GM12873 (cell line): ENCODE measurements around the gene CDKN1C.

ENCODE experiments used
- TF ChIP-seq, protein P1 (sequence below): IDR thresholded peaks from 2 replicates; pipeline ENCODE4 v1.5.1; 2012; ENCODE audit warnings: low read depth, mild to moderate bottlenecking, moderate library complexity, low read length, control low read depth; ENCODE audit not compliant: insufficient read depth; ENCODE audit errors: missing control alignments

CDKN1C gene

DNA sequence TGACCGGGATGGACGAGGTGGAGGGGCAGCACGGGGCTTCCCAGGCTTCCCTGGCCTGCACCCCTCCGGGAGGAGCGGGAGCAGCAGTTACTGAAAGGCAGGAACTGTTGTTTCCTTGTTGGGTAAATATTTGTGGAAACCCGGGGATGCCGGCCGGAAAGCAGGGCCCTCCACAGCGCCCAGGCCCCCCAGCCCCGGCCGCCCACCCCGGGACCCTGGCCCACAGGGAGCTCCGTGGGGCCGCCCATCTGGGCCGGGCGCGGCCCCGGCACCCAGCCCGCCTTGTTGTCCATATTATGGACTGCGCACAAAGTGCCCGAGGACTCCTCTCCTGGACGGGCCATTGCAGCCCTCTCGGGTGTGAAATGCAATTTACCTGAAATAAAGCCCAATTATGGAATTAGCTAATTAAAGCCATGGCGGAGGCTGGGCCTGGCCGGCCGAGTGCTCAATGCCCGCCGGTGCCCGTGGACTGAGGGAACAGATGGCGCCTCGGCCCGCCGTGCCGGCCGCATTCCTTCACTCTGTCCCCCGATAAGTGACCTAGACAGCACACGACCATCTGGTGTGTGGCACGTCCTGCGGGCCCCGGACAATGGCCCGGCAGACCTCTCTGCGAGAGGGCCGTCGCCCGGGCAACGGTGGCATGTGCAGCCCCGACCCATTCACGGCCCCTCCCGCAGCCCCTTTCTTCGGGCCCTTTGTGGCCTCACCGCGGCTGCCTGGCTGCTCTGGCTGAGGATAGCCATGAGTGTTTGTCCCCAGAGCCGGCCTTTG is 35.4 kb downstream of the CDKN1C start:
- TF ChIP-seq, protein P1, sequence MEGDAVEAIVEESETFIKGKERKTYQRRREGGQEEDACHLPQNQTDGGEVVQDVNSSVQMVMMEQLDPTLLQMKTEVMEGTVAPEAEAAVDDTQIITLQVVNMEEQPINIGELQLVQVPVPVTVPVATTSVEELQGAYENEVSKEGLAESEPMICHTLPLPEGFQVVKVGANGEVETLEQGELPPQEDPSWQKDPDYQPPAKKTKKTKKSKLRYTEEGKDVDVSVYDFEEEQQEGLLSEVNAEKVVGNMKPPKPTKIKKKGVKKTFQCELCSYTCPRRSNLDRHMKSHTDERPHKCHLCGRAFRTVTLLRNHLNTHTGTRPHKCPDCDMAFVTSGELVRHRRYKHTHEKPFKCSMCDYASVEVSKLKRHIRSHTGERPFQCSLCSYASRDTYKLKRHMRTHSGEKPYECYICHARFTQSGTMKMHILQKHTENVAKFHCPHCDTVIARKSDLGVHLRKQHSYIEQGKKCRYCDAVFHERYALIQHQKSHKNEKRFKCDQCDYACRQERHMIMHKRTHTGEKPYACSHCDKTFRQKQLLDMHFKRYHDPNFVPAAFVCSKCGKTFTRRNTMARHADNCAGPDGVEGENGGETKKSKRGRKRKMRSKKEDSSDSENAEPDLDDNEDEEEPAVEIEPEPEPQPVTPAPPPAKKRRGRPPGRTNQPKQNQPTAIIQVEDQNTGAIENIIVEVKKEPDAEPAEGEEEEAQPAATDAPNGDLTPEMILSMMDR, result no peak

DNA sequence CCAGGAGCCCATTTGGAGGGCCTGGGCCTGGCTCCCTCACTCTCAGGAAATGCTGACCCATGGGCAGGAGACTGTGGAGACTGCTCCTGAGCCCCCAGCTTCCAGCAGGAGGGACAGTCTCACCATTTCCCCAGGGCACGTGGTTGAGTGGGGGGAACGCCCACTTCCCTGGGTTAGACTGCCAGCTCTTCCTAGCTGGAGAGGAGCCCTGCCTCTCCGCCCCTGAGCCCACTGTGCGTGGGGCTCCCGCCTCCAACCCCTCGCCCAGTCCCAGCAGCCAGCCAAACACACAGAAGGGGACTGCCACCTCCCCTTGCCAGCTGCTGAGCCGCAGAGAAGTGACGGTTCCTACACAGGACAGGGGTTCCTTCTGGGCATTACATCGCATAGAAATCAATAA is 37.1 kb downstream of the CDKN1C start:
- TF ChIP-seq, protein P1, result no peak

DNA sequence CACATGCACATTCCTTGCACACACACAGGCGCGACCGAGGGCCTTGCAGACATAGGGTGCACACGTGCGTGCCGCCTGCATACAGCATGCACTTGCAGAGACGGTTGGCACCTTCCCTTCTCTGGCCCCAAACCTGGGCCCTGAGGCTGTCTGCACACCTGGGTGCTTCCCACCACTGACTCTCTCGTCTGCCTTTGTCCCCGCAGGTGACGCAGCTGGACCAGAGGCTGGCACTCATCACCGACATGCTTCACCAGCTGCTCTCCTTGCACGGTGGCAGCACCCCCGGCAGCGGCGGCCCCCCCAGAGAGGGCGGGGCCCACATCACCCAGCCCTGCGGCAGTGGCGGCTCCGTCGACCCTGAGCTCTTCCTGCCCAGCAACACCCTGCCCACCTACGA is 38.0 kb downstream of the CDKN1C start:
- TF ChIP-seq, protein P1, result no peak

DNA sequence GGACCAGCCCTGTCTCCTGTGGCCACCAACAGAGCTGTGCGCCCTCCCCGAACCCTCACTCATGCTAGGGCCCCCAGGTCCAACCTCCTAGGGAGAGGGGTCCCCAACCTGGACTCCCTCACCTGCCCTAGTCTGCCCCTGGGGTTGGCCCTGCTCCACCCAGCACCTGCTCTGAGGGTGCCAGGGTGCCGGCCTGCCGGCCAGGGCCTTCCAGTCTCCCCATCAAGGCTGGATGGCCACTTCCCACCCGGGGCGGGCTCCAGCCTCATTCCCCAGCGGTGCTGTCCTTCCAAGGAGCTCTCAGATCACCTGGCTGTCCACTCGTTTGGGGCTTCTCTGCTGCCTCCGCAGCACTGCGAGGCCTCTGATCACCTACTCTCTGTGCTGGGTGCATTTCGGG is 39.1 kb downstream of the CDKN1C start:
- TF ChIP-seq, protein P1, result no peak

DNA sequence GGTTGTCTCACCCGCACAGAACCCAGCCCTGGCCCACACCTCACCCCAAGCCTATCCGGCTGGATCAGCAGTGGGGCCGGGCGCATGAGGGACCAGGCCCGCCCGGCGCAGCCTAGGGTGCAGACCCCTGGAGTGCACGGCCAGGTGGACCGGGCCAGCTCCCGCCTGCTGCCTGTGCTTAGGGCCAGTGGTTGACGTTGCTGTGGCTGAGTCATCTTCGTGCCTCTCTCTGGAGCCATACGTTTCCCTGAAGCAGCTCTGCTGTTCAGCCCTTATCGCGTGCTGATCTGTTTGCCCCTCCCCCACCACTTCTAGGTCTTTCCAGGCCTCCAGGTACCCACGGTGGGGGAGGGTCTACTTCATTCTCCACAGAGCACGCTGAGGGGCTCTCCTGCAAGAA is 39.5 kb downstream of the CDKN1C start:
- TF ChIP-seq, protein P1, result no peak

DNA sequence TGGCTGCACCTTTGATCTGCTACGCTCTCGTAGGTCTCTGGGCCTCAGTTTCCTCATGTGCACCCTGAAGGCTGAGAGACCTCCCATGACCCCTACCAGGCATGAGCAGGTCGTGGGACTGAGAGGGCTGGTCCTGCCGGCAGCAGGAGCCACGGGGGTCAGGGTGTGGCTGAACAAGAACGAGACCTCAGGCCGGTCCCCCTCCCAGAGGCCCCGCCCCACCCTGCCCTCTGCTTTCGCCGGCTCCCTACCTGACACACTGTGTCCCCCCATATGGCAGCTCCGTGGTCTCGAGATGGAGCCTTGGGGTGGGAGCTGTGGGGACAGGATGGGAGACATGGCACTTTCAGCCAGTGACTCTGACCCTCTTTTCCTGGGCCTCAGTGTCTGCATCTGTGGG is 40.6 kb downstream of the CDKN1C start:
- TF ChIP-seq, protein P1, result no peak

DNA sequence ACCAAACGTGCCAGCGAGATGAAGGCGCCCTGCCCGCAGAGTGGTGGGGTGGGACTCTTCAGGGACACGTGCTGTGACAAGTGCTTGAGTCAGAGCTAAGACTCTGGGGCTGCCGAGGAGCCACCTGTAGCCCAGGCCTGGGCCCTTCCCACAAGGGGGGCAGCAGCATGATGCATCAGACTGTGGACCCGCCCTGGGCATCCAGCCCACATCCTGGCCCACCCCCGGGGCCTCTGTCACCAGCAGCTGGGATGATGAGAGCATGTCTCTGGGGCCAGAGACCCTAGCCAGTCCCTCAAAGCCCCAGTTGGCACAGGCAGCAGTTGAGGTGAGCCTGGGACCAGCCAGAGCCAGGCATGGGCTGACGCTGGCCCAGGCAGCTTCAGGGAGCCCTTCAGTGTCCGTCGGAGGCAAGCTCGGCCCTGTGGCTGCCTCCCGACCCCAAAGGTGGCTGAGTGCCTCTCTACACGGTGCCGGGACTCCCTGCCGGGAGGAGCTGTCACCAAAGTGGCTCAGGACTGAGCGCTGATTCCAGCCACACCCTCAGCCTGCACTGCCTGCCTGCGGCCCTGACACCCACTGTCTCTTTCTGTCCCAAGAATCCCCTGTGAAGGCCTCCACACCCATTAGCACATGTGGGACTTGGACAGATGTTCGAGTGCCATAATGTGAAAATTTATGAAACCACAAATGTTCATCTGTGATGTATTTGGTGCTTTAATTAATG is 41.3 kb downstream of the CDKN1C start:
- TF ChIP-seq, protein P1, result no peak
